Activated CD8-positive, alpha-beta memory T cell treated with anti-CD3 and anti-CD28 coated beads, Interleukin-2, amount 50 U/mL, for 48 hours (primary cell): ENCODE data around the gene IFT80.

Experiments used
- DNase-seq: peaks from one replicate; pipeline ENCODE4 v3.0.0-alpha.2; 2020

Gene IFT80

DNA sequence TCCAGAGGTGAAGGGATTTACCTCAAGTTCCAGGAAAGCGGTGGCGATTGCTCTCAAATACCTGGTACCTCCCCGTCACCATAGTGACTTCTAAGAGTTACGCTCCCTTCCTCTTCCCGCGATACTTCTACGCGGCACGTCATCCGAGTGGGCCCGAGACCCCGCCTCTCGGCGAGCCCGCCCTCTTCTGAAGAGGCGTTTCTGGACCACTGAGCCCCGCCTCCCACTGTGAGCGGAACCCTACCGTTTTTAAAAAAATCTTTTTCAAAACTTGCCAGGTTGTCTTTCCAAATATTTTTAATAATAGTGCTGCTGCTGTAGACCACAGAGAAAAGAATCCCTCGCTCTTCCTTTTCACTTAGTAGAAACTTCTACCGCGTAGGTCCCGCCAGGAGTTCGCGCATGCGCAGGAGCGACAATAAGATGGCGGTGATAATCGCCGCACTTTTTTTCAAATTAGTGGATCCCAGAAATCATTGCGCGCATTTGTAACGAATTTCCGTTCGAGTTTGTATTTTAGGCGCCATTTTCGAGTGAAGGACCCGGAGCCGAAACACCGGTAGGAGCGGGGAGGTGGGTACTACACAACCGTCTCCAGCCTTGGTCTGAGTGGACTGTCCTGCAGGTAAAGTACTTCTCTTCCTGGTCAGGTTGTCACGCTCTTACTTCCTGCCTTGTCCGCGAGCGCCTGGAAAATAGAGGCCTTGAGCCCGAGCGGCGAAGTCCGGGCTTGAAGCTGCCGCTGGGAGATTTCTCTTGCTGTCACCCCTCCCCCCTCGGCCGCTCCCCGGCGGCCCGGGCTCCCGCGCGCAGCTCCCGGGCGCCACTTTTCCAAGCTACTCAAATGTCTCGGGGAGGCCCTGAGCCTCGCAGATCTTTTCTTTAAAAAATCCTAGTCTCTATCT, at the start of gene IFT80, which contains the start of gene SMC4:
TSS of gene IFT80 (minus strand) at position 101 of the 905 bp plus-strand sequence. CDS start 14,625 bp downstream, outside the sequence.
TSS of gene SMC4 (plus strand) at position 526 of the 905 bp plus-strand sequence. CDS start 1,177 bp downstream, outside the sequence.
- DNase-seq = peak; percentile 93

DNA sequence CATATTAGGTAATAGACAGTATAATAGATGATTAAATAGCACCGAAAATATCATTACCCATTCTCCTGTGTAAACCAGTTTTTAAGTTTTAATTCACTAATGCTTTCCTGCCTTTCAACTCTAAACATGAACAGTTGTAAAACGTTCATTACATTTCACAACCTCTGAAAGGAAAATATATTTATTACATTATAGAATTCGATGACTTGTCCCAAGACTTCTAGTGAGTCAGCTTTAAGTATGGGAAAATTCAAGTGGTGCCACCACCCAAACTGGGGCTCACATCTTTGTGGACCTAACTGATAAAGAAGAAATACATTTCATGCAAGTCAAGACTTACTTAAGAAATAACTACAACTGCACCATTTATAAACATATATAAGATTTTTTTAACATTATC, 48.5 kb upstream of the IFT80 start:
- no peak for DNase-seq

DNA sequence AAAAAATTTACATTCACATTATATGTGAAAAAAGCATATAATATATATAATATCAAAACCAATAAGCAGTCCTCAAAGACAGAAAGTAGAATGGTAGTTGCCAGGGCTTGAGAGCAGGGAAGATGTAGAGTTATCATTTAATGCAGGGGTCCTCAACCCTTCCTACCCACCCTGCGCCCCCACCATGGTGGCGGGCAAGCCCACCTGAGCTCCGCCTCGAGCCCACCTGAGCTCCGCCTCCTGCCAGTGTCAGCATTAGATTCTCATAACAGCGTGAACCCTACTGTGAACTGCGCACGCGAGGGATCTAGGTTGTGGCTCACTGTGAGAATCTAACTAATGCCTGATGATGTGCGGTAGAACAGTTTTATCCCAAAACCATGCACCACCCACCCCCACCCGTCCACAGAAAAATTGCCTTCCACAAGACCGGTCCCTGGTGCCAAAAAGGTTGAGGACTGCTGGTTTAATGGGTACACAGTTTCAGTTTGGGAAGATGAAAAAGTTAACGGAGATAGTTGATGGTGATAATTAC, 47.6 kb upstream of the IFT80 start:
- no peak for DNase-seq

DNA sequence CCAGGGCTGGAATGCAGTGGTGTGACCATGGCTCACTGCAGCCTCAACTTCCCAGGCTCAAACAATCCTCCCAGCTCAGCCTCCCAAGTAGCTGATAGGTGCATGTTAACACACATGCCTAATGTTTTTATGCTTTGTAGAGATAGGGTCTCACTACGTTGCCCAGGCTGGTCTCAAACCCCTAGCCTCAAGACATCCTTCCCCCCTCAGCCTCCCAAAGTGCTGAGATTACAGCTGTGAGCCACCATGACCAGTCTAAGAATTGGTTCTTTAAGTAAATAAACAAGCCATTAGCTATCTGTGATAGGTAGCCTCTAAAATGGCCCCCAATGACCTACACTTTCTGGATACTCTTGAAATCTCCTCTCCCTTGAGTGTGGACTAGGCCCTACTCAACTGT, 46.8 kb upstream of the IFT80 start:
- DNase-seq = no peak

DNA sequence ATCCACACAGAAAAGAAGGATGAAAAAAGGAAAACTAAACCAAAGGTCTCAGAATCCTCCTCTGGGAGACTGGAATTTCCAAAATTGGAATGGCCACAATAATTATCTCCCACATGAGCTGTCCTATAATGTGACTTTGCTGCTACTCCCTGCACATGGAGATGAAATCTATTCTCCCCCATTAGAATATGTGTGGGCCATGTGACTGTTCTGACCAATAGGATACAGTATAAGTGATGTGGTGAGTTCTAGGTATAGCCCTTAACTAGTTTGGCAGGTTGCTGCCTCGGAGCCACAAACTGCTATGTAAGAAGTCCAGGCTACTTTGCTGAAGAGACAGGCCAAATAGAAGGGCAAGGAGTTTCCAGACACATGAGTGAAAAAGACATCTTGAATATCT, 45.4 kb upstream of the IFT80 start:
- DNase-seq = no peak

DNA sequence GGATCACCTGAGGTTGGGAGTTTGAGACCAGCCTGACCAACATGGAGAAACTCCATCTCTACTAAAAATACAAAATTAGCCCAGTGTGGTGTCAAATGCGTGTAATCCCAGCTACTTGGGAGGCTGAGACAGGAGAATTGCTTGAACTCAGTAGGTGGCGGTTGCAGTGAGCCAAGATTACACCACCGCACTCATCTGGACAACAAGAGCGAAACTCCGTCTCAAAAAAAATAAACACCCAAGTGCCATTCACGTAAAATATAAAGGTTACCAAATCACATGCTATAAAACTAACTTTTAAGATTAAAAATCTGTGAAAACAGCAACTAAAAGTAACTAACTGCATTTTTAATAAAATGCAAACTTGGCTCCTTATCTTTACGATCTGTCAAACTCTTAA, 41.7 kb upstream of the IFT80 start:
- DNase-seq = no peak

DNA sequence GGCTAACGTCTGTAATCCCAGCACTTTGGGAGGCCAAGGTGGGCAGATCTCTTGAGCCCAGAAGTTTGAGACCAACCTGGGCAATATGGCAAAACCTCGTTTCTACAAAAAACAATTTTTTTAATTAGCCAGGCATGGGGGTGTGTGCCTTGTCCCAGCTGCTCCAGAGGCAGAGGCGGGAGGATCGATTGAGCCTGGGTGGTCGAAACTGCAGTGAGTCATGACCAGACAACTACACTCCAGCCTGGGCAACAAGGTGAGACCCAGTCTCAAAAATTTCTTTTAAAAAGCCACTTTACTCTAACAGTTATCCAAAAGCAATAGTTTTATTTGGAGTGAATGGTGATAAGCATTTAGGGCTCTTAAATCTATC, 38.0 kb upstream of the IFT80 start:
- DNase-seq = no peak

DNA sequence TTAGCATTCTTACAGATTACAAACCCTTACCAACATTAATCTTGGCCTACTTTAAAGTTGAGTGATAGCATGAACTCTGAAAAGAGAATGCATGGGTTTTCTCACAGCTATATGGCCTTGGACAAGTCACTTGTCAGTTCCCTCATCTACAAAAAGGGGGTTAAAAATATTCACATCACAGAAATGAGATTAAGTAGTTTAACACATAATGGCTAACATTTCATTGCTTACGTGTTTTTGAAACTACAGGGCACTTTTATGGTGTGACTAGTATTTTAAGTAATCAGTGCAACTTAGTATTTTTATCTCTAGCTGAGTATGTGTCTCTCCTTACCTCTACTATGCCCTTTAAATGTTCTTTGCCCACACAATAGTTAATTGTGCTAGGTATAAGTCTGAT, 36.7 kb upstream of the IFT80 start:
- DNase-seq = no peak

DNA sequence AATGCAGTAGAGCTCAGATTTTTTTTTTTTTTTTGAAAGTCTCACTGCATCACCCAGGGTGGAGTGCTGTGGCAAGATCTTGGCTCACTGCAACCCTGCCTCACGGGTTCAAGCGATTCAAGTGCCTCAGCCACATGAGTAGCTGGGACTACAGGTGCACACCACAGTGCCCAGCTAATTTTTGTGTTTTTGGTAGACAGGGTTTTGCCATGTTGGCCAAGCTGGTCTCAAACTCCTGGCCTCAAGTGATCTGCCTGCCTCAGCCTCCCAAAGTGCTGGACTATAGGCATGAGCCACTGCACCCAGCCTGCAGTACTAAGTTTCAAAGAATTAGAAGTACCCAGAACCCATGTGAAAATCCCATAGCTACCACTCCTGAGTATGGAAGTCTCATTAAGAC, 36.1 kb upstream of the IFT80 start:
- no peak for DNase-seq

DNA sequence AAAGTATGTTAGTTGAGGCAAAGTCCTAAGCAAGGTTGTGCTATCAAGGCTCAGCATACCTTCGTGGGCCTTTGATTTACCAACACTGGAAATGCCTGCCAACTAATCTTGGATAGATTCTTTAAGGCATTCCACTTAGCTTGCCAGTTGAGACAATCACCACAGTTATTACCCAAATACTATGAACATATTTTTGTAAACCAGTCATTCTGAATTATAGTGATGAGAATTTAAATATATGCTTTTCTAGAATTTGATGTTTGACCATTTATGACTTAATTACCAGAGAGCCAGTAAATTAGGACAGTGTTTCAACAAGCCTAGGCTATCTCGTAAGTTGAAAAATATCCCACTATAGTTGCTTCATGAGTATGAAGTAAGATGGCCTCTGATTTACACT, 35.0 kb upstream of the IFT80 start:
- no peak for DNase-seq

DNA sequence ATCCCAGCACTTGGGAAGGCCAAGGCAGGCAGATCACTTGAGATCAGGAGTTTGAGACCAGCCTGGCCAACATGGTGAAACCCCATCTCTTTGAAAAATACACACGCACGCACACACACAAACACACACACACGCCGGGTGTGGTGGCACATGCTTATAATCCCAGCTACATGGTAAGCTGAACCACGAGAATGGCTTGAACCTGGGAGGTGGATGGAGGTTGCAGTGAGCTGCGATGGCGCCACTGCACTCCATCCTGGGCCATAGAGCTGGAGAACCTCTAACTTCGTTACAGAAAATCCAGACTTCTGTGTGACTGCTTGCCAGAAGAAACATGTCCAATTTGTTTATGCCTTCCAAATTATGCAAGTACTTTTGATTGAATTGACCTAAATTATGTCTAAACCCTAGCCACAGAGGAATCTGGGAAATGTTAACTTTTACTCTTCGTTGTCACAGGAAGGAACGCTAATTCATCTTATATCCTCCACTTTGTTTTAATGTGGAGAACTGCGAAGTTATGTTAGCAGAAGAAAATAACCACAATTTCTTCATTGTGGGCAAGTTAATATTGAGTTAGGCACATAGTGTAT, 28.9 kb upstream of the IFT80 start:
- no peak for DNase-seq

DNA sequence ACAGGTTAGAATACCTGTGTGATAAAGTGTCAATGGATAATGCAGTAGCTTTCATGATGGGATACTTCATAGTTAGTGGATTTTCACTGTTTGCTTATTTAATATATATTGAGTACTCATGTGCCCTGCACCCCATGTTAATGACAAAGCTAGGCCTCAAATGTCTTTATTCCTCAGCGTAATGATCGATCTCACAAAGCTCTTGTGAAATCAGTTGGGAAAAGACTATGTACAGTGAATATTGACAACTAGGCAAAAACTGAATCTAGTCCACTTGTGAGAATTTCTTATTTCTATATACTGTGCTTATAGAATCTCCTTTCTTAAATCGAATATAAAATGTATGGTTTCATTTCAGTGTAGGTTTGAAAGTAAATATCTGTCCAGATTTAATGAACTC, 18.3 kb upstream of the IFT80 start:
- DNase-seq = no peak

DNA sequence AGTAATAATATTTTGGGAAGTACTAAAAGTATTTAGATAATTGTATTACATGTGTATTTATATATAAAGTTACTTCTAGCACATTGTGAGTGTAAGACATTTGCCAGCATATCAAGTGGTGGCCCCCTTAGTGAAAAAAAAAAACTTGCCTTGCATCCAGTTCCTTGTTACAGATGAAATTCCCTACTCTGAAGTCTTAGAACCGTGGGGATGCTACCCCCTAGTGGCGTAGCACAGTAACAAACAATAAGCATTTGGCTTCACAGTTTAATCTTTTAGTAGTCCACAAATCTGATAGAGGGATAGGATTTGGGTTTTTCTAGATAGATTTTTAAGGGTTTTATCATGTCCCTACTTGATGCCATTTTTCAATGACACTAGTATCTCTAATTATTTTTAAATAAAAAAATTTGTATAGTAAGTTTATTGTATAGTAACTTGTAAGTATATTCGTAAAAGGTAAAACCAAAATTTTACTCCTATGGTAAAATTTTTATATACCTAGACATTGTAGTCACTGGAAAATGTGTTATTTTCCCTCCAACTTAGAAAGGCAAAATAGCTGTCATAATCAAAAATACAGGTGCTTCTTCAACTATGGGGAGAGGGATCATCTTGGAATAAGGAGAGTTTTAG, 14.7 kb upstream of the IFT80 start:
- DNase-seq = no peak

DNA sequence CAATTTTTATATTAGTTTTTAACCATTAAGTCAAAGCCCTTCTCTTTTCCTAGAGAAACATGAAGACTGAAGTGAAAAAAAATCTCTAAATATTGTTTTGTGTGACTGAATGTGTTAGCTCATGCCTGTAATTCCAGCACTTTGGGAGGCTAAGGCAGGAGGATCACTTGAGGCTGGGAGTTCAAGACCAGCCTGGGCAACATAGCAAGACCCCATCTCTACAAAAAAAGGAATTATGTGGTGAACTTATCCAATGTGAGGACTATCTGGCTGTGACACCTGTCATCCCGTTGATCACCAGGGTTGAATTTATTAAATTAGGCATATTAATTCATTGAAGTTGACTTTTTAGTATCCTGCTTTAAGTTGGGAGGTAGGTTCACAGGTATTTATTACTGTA, 13.5 kb upstream of the IFT80 start:
- DNase-seq = no peak

DNA sequence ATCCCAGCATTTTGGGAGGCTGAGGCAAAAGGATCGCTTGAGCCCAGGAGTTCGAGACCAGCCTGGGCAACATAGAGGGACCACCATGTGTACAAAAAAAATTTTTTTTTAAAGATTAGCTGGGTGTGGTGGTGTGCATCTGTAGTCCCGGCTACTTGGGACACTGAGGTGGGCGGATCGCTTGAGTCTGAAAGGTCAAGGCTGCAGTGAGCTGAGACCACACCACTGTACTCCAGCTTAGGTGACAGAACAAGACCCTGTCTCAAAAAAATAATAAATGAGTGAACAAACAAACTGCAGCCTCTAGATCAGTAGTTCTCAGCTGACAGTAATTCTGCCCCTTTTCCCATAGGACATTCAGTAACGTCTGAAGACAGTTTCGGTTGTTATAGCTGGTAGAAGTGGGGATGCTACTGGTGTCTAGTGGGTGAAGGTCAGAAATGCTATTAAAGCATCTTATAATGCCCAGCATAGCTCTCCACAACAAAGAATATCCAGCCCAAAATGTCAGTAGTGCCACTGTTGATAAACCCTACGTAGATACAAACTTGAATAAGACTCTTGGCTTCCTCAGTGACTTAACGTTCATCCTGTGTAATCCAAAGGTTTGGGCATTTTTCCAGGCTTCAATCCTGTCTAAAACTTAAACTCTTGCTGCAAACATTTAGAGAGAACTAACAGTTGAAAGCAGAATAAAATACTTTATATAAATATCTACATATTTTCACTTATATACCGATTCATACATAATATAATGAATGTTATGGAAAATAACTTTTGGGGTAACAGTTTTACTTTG, 11.0 kb upstream of the IFT80 start:
- DNase-seq = no peak

DNA sequence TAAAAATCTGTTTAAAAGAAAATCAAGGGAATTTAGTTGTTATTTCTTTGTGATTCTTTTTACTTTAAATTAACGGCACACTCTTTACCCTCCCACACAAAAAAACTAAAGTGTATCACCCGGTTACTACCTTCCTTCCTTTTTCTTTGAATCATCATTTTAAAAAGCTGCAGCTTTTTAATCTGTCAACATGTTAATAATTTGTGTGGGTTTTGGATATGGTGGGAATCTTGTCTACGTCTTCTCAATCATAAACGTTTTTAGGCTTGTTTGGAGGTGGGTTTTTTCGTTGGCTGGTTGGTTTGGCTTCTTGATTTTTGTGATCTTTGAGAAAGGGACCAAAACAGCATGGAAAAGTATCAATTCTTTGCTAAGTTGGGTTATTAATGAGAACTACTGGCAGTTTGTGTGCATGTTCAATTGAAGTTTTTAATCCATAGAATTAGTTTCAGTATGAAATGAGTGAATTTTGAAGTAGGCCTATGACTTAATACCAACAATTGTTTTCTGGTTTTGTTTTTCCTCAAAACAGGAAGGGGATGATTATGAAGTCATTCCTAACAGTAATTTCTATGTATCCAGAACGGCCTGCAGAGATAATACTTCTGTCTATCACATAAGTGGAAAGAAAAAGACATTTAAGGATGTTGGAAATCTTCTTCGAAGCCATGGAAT, 4.9 kb upstream of the IFT80 start:
- no peak for DNase-seq

DNA sequence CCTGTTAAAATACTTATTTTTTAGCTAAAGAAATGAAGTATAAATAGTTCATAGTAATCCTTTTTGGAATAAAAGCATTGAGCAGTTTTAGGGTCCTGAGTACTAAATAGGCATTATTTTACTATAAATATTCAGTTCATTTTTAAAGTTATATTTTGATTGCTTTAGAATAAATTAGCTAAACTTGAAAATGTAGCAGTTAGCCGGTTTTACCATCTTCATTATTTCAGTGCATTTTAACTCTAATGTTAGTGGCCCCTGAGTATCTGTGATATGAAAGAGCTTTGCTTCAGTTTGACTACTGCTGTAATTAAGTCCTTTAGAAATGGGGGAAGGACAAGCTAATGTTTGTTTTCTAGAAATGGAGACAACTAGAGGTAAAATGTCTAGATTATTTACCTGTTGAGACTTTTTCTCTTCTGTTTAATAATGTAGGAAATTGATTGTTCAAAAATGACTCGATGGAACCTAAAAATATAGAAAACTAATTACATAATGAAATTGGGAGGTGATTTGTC, 4.1 kb upstream of the IFT80 start:
- no peak for DNase-seq

DNA sequence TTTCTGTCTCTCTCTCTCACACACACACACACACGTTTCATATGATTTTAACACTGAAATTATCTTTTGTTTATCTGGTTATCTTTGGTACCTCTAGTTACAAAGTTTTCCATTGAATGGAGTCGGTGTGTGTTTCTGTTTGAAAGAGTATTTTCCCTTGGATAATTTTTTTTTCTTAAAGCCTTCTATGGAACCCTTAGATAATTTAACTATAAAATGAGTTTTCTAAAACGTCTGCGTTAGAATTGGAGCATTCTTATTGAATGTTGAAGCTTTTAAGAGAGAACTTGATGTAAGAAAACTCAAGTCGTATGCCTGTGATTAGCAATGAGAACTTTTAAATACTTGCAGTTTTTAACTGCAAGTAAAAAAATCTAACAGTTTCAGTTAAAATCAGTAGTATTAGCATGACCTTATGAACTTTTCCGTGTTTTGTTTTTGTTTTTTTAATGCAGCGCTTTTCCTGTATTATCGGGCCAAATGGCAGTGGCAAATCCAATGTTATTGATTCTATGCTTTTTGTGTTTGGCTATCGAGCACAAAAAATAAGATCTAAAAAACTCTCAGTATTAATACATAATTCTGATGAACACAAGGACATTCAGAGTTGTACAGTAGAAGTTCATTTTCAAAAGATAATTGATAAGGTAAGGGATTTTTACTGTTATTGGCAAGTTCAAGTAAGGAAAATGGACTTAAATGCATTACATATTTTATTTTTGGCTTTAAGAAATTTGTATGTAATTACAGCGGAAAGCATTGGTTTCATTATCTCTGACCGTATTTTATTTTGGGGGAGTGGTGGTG, 3.4 kb upstream of the IFT80 start:
- no peak for DNase-seq

DNA sequence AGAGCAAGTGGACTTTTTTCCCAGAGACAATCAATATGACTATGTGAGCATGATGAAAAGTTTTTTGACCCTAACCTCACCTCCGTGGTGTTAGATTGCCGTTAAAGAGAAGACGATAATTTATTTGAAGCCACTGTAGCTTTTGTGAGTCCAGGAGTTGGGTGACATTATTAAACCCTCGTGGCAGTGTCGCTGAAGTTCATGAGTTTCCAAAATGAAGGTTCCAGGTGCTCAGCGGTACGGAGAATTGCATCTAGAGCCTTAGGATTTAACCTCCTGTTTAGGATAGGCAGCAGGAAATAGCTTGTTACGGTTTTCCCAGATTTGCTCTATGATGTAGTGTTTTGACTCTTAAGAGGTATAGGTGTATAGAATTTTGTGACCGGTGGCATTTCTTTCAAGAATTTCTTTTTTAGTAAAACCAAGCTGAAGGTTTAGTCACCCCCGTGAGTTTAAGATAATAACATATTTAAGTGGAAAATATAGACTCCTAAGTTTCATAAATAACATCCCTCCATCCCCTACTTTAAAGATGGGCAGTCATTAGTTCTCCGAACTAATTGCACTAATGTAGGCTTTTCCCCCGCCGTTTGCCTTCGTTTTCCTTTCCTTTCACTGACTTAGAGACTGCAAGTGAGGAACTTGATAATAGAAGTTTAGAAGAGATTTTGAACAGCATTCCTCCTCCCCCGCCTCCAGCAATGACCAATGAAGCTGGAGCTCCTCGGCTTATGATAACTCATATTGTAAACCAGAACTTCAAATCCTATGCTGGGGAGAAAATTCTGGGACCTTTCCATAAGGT, 2.5 kb upstream of the IFT80 start:
- no peak for DNase-seq

DNA sequence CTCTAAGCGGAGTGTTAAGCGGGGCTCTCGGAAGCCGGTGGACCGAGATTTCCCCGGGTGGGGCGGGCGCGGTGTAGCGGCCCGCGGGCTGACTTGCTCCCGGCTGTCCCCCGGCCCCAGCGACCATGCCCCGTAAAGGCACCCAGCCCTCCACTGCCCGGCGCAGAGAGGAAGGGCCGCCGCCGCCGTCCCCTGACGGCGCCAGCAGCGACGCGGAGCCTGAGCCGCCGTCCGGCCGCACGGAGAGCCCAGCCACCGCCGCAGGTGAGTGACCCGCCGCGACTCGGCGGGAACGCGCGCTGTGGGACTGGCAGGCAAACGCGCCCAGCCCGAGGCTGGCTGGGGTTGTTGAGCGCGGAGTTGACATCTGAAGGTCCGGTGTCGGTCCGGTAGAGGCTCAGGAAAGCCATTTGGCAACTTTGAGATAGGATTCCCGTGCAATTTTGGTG, 1.7 kb upstream of the IFT80 start:
- DNase-seq = peak; percentile 63
